Measurements from ENCODE around the gene WNT1.

DNA sequence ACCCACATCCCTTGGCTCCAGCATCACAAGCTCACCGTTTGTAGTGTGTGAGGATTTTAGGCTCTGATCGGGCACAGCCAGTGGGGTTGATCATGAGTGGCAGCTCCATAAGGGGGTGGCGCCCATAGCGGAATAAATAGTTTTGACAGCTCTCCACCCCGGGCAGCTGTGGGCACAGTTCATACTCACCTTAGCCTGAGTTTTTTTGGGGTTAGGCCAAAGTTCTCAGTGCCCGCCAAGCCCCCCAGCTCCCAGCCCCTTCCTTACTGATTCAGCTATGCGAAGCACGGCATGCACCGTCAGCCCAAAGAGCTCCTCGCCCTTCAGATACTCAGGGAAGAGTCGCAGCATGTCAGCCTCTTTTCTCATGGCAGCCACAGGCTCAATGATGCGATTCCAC, 46.4 kb downstream of the WNT1 start:
- TF ChIP-seq, protein P1, sequence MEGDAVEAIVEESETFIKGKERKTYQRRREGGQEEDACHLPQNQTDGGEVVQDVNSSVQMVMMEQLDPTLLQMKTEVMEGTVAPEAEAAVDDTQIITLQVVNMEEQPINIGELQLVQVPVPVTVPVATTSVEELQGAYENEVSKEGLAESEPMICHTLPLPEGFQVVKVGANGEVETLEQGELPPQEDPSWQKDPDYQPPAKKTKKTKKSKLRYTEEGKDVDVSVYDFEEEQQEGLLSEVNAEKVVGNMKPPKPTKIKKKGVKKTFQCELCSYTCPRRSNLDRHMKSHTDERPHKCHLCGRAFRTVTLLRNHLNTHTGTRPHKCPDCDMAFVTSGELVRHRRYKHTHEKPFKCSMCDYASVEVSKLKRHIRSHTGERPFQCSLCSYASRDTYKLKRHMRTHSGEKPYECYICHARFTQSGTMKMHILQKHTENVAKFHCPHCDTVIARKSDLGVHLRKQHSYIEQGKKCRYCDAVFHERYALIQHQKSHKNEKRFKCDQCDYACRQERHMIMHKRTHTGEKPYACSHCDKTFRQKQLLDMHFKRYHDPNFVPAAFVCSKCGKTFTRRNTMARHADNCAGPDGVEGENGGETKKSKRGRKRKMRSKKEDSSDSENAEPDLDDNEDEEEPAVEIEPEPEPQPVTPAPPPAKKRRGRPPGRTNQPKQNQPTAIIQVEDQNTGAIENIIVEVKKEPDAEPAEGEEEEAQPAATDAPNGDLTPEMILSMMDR (IDR thresholded peaks at IDR 0.05) = no peak
- TF ChIP-seq POLR2A (IDR thresholded peaks at IDR 0.05) = no peak
